Endothelial cell of umbilical vein (primary cell): ENCODE data around the gene VCAN. TPM values are rescaled to one million over a fixed set of nuclear protein-coding genes. Genes with fewer than 3 reads are reported as not detected.

Source experiments
- BruUV-seq: library from RNA; stranded (reverse); fragments of 400-500 nt; replicated peaks from 2 replicates; lab custom pipeline; 2021; lab: Mats Ljungman, UMichigan
- CTCF ChIA-PET: fragments of 300-600, 350-600 bp; sonication (Branson Sonifier 250); formaldehyde crosslinking; loops from one replicate; lab custom pipeline; 2021; ENCODE audit warnings: antibody characterized with exemption, inconsistent platforms; lab: Charles Lee
- POLR2A ChIA-PET: fragments of 300-600, 350-600 bp; sonication (Branson Sonifier 250); formaldehyde crosslinking; loops from one replicate; lab custom pipeline; 2021; ENCODE audit warnings: antibody characterized with exemption, inconsistent platforms; lab: Charles Lee
- DNase-seq: peaks from one replicate; pipeline ENCODE4 v3.0.0-alpha.2; 2011; ENCODE audit warnings: low read depth, low spot score
- FAIRE-seq: peaks from 2 replicates; lab custom pipeline; 2011; peaks lifted over from hg19 to GRCh38; lab: Jason Lieb, UNC
- H2AFZ ChIP-seq: 2 replicates; pipeline ENCODE4 v1.6.0; 2012; ENCODE audit warnings: low read depth, low read length, control low read depth, inconsistent platforms
- H3K27ac ChIP-seq: 2 replicates; pipeline ENCODE4 v1.5.1; 2011; ENCODE audit warnings: low read depth, mild to moderate bottlenecking, control low read depth, low read length, moderate library complexity; ENCODE audit not compliant: insufficient read depth
- H3K27me3 ChIP-seq, 2 experiments: 2 replicates each; pipeline versions ENCODE4 v1.6.0 to v1.6.1; 2011; ENCODE audit warnings: low read length in 2 of 2, mixed read lengths in 1 of 2; ENCODE audit not compliant: control insufficient read depth in 2 of 2, insufficient read depth in 2 of 2
- H3K36me3 ChIP-seq, 2 experiments: 2 replicates in 1 of 2; 3 replicates in 1 of 2; pipeline ENCODE4 v1.5.1; 2011; ENCODE audit warnings: low read length in 2 of 2, mild to moderate bottlenecking in 1 of 2, moderate library complexity in 1 of 2; ENCODE audit not compliant: control insufficient read depth in 2 of 2, insufficient read depth in 2 of 2; ENCODE audit errors: extremely low read depth in 1 of 2
- H3K4me1 ChIP-seq: 3 replicates; pipeline ENCODE4 v1.5.1; 2011; ENCODE audit warnings: mild to moderate bottlenecking, low read length; ENCODE audit not compliant: control insufficient read depth, insufficient read depth; ENCODE audit errors: extremely low read depth
- H3K4me2 ChIP-seq: 2 replicates; pipeline ENCODE4 v1.6.1; 2011; ENCODE audit warnings: low read length, control low read depth, mixed read lengths; ENCODE audit not compliant: insufficient read depth
- H3K4me3 ChIP-seq, 3 experiments: fragments of 200-600 bp in 1 of 3; sonication (generic), shearing (Covaris generic) in 1 of 3; replicated peaks in 1 of 3; 2 replicates each; pipeline ENCODE4 v1.5.1; 2011 to 2016; ENCODE audit warnings: control low read depth in 3 of 3, low read length in 3 of 3, mild to moderate bottlenecking in 2 of 3, inconsistent platforms in 1 of 3, low read depth in 1 of 3, moderate library complexity in 1 of 3; ENCODE audit not compliant: insufficient read depth in 1 of 3
- H3K79me2 ChIP-seq: 2 replicates; pipeline ENCODE4 v1.6.0; 2012; ENCODE audit warnings: low read length, inconsistent platforms; ENCODE audit not compliant: control insufficient read depth, insufficient read depth
- H3K9ac ChIP-seq: replicated peaks from 2 replicates; pipeline ENCODE3; 2011; ENCODE audit warnings: low read length, control low read depth; ENCODE audit not compliant: insufficient read depth; ENCODE audit errors: extremely low read depth
- H3K9me1 ChIP-seq: replicated peaks from 3 replicates; pipeline ENCODE4 v1.6.0; 2011; ENCODE audit warnings: mild to moderate bottlenecking, low read length; ENCODE audit not compliant: control insufficient read depth, insufficient read depth; ENCODE audit errors: extremely low read depth
- H3K9me3 ChIP-seq: replicated peaks from 2 replicates; pipeline ENCODE4 v1.5.1; 2012; ENCODE audit warnings: low read length, inconsistent platforms; ENCODE audit not compliant: control insufficient read depth, insufficient read depth
- H4K20me1 ChIP-seq: replicated peaks from 2 replicates; pipeline ENCODE3; 2011; ENCODE audit warnings: mild to moderate bottlenecking, low read length; ENCODE audit not compliant: control insufficient read depth, insufficient read depth; ENCODE audit errors: extremely low read depth
- EZH2 ChIP-seq: IDR thresholded peaks from 2 replicates; pipeline ENCODE4 v1.6.1; 2012; ENCODE audit warnings: borderline replicate concordance, low read depth, mild to moderate bottlenecking, moderate library complexity, low read length, inconsistent platforms; ENCODE audit not compliant: severe bottlenecking
- FOS ChIP-seq: IDR thresholded peaks from 2 replicates; pipeline ENCODE4 v1.6.1; 2011; ENCODE audit warnings: mild to moderate bottlenecking, low read length, moderate library complexity, borderline replicate concordance; ENCODE audit not compliant: insufficient read depth
- GATA2 ChIP-seq: IDR thresholded peaks from 2 replicates; pipeline ENCODE4 v1.7.0; 2011; ENCODE audit warnings: low read depth, mild to moderate bottlenecking, moderate library complexity, mixed read lengths, low read length; ENCODE audit not compliant: insufficient read length, insufficient read depth
- JUN ChIP-seq: IDR thresholded peaks from 2 replicates; pipeline ENCODE4 v1.6.1; 2011; ENCODE audit warnings: borderline replicate concordance, low read depth; ENCODE audit not compliant: insufficient read length, insufficient read depth
- MAX ChIP-seq: IDR thresholded peaks from 2 replicates; pipeline ENCODE4 v1.6.1; 2011; ENCODE audit not compliant: insufficient read depth, insufficient read length
- MYC ChIP-seq: IDR thresholded peaks from one replicate; pipeline ENCODE4 v1.6.1; 2011; ENCODE audit warnings: mild to moderate bottlenecking, low read depth, low read length
- POLR2A ChIP-seq: IDR thresholded peaks from 2 replicates; pipeline ENCODE4 v1.6.1; 2012; ENCODE audit warnings: low read depth, mild to moderate bottlenecking, control low read depth, low read length
- POLR2AphosphoS5 ChIP-seq: IDR thresholded peaks from 2 replicates; pipeline ENCODE4 v1.6.1; 2012; ENCODE audit warnings: low read depth, mild to moderate bottlenecking, control low read depth, low read length, moderate library complexity; ENCODE audit not compliant: insufficient read depth
- dilution Hi-C: fragments of 300-500 bp; cut with MboI; formaldehyde crosslinking; loops from one replicate; pipeline ENCODE4 v1.15.0; 2019; ENCODE audit warnings: low sequenced_read_pairs; ENCODE audit not compliant: extremely low pct_ligation_motif_present
- intact Hi-C: fragments of 100-400 bp; cut with micrococcal nuclease; formaldehyde crosslinking; loops from one replicate; pipeline ENCODE4 v1.10.0; 2022
- polyA plus RNA-seq, 4 experiments: library from polyadenylated mRNA; depleted of rRNA in 3 of 4; stranded (reverse) in 3 of 4; unstranded in 1 of 4; fragments of >200 nt; gene quantifications; 2 replicates each; pipeline versions ENCODE4 v1.2.1 to v1.2.3, GENCODE V29; 2011 to 2012; ENCODE audit warnings: missing spikeins in 1 of 4
- total RNA-seq: library from RNA; stranded (reverse); gene quantifications from 2 replicates; pipeline ENCODE4 v1.2.3, GENCODE V29; 2021
- TF ChIP-seq, protein P1 (sequence below), 2 donors: IDR thresholded peaks; 1 replicate in 1 of 2; 2 replicates in 1 of 2; pipeline ENCODE4 v1.5.1; 2011; ENCODE audit warnings: low read length in 2 of 2, mild to moderate bottlenecking in 2 of 2, moderate library complexity in 2 of 2, control low read depth in 1 of 2, inconsistent platforms in 1 of 2, low read depth in 1 of 2; ENCODE audit not compliant: insufficient read depth in 1 of 2; ENCODE audit errors: extremely low read depth in 1 of 2

VCAN gene
- total and polyA plus RNA-seq, 2 donors (not counting 3 experiments of a cell fraction or from before 2014, with no cell fraction given), result 0.35 to 1.2 TPM

DNA sequence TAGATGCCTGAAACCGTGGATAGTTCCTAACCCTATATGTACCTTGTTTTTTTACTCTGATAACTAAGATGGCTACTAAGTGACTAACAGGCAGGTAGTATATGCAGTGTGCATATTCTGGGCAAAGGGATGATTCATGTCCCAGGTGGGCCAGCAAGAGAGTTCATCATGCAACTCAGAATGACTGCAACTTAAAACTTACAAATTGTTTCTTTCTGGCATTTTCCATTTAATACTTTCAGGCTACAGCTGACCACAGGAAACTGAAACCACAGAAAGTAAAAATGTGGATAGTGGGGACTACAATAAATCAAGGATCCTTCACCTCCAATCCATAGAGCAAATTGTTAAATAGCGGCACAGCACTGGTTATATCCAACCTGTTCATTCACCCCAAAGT lies 30.7 kb upstream of the VCAN start:
- dilution Hi-C loops (no loop called here), intact Hi-C loops (no loop called here)
- H2AFZ ChIP-seq, result no peak overlapping the region
- no peaks in the 10 kb centered on the region for H3K79me2 ChIP-seq
- no TSS peak for BruUV-seq
- no peaks in the 10 kb centered on the region for H3K36me3 ChIP-seq
- H3K9me1 ChIP-seq, result no peaks in the 10 kb centered on the region
- no peak for FAIRE-seq
- H3K27ac ChIP-seq, result no peak overlapping the region
- H4K20me1 ChIP-seq, result no peaks in the 10 kb centered on the region
- TF ChIP-seq POLR2A, result no peak
- TF ChIP-seq JUN, result no peak
- TF ChIP-seq MAX, result no peak
- TF ChIP-seq POLR2AphosphoS5, result no peak
- TF ChIP-seq, protein P1, sequence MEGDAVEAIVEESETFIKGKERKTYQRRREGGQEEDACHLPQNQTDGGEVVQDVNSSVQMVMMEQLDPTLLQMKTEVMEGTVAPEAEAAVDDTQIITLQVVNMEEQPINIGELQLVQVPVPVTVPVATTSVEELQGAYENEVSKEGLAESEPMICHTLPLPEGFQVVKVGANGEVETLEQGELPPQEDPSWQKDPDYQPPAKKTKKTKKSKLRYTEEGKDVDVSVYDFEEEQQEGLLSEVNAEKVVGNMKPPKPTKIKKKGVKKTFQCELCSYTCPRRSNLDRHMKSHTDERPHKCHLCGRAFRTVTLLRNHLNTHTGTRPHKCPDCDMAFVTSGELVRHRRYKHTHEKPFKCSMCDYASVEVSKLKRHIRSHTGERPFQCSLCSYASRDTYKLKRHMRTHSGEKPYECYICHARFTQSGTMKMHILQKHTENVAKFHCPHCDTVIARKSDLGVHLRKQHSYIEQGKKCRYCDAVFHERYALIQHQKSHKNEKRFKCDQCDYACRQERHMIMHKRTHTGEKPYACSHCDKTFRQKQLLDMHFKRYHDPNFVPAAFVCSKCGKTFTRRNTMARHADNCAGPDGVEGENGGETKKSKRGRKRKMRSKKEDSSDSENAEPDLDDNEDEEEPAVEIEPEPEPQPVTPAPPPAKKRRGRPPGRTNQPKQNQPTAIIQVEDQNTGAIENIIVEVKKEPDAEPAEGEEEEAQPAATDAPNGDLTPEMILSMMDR (IDR thresholded peaks at IDR 0.05; ENCODE audit: extremely low read depth in 1 of 2, insufficient read depth in 1 of 2, low read depth in 1 of 2, low read length in 2 of 2), result no peak
- TF ChIP-seq EZH2, result no peak
- no peak for TF ChIP-seq FOS
- TF ChIP-seq GATA2, result no peak
- TF ChIP-seq MYC, result no peak
- no peak for DNase-seq
- POLR2A ChIA-PET, result no interaction called here
- H3K9me3 ChIP-seq, result no peaks in the 10 kb centered on the region
- CTCF ChIA-PET, result interaction anchor here (1.7 kb wide), 1 partner anchor 10 kb away, joined by 4 read pairs; no protein-coding TSS in a partner anchor
- no peaks in the 10 kb centered on the region for H3K4me1 ChIP-seq
- H3K4me2 ChIP-seq, result no peak overlapping the region
- H3K27me3 ChIP-seq, result no peaks in the 10 kb centered on the region
- no peak overlapping the region for H3K9ac ChIP-seq
- no peak overlapping the region for H3K4me3 ChIP-seq
